Subcutaneous adipose tissue (tissue), 4 donors: ENCODE measurements around the gene COL15A1. TPM values are rescaled to one million over a fixed set of nuclear protein-coding genes. Genes with fewer than 3 reads are reported as not detected.

ENCODE experiments used
- CTCF ChIP-seq: fragments of 450-650 bp; IDR thresholded peaks from one replicate; pipeline ENCODE4 v1.5.1; 2016; ENCODE audit warnings: low read depth, mild to moderate bottlenecking, control low read depth, antibody characterized with exemption, moderate library complexity
- total RNA-seq, 4 donors: library from RNA; depleted of rRNA; stranded (reverse); fragments of >200 nt; gene quantifications; one replicate each; pipeline ENCODE4 v1.1.0, GENCODE V29; 2016

Gene COL15A1
- total RNA-seq, 4 donors from 2014 or later: 21.2 to 85.5 (median 59.4) TPM

GRCh38 chr9:99002706-99003105 is 59.0 kb downstream of the COL15A1 start:
- TF ChIP-seq CTCF: no peak

- no peak for TF ChIP-seq CTCF
These were observed 59.6 kb downstream of the COL15A1 start for GRCh38 chr9:99003308-99003707.

GRCh38 chr9:99004115-99004514 is 60.4 kb downstream of the COL15A1 start:
- TF ChIP-seq CTCF: no peak

- no peak for TF ChIP-seq CTCF
These were observed 61.2 kb downstream of the COL15A1 start for GRCh38 chr9:99004717-99005460.

- TF ChIP-seq CTCF: no peak
These were observed 61.9 kb downstream of the COL15A1 start for GRCh38 chr9:99005651-99006050.

- TF ChIP-seq CTCF: no peak
These were observed 62.8 kb downstream of the COL15A1 start for GRCh38 chr9:99006511-99006910.

- TF ChIP-seq CTCF: no peak
These were observed 63.3 kb downstream of the COL15A1 start for GRCh38 chr9:99006979-99007378.
